ENCODE results near the gene FDPS. TPM values are rescaled to one million over a fixed set of nuclear protein-coding genes. Genes with fewer than 3 reads are reported as not detected.
"Not testable (repeated sequence)": the region's sequence is repeated elsewhere in the genome, so short reads cannot be mapped to it uniquely, and the experiment has no call there.

The FDPS gene
- total RNA-seq, 1 donor from 2014 or later = 361 TPM

GRCh38 chr1:155324717-155325602 lies 16.3 kb downstream of the FDPS start:
- intact Hi-C loops (cut with micrococcal nuclease) = loop anchor here (1.0 to 5.0 kb wide), 2 partner anchors 52 to 133 kb away; partner anchors contain the start of gene CLK2
- Mint-ChIP-seq H3K4me3 (ENCODE audit: low read depth) (peak overlapping the region; percentile 81), H3K9me3 (no peaks in the 10 kb centered on the region), H3K27ac (no peak overlapping the region), H3K36me3 (ENCODE audit: low read depth) (peaks cover 18% of the 10 kb centered on the region), H3K27me3 (ENCODE audit: low read depth) (no peaks in the 10 kb centered on the region), H3K4me1 (ENCODE audit: low read depth) (peaks cover 25% of the 10 kb centered on the region)
- no peak for DNase-seq (ENCODE audit: low spot score)

DNA sequence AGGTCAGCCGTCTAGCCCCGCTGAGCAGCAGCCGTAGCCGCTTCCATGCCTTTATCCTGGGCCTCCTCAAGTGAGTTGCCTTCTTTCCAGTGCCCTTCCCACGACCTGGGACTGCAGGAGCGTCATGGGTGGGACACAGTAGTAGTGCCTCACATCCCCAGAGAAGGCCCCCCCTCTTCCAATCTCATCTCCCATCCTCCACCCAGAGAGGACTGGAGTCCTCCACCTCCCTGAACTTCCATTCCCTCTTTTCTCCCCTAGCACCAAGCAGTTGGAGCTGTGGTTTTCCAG lies 16.9 kb downstream of the FDPS start:
- Mint-ChIP-seq H3K4me3 (ENCODE audit: low read depth) (peak overlapping the region; percentile 81), H3K9me3 (no peaks in the 10 kb centered on the region), H3K4me1 (ENCODE audit: low read depth) (peaks cover 19% of the 10 kb centered on the region), H3K27me3 (ENCODE audit: low read depth) (no peaks in the 10 kb centered on the region), H3K36me3 (ENCODE audit: low read depth) (peaks cover 16% of the 10 kb centered on the region), H3K27ac (no peak overlapping the region)
- intact Hi-C loops (cut with micrococcal nuclease) = no loop called here
- DNase-seq (ENCODE audit: low spot score) = no peak

DNA sequence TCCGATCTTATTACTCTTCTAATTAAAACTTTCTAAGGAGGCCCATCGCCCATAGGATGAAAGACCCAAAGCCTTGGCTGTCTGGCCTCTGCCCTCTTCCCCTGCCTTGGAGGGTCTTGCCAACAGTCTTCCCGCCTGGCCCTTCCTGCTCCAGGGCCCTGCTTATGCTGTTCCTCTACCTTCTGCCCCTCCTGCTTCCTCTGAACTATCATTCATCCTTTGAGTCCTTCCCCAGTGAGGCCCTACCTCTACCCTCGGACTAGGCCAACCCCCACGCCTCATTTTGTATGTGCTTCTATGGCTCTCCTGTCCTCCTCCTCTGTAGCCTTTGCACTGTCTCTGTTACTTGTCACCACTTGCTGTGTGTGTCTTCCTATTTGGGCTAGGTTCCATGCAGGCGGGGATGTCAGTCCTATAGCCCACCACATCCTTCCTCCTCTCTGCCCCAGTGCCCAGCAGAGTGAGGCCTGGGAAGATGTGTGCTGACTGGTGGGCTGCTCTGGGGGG lies 17.4 kb downstream of the FDPS start:
- Mint-ChIP-seq H3K4me3 (ENCODE audit: low read depth) (peak overlapping the region; percentile 68), H3K36me3 (ENCODE audit: low read depth) (peaks cover 17% of the 10 kb centered on the region), H3K27ac (peak overlapping the region; percentile 37), H3K27me3 (ENCODE audit: low read depth) (no peaks in the 10 kb centered on the region), H3K9me3 (no peaks in the 10 kb centered on the region), H3K4me1 (ENCODE audit: low read depth) (peaks cover 16% of the 10 kb centered on the region)
- intact Hi-C loops (cut with micrococcal nuclease) = no loop called here
- DNase-seq (ENCODE audit: low spot score) = no peak

DNA sequence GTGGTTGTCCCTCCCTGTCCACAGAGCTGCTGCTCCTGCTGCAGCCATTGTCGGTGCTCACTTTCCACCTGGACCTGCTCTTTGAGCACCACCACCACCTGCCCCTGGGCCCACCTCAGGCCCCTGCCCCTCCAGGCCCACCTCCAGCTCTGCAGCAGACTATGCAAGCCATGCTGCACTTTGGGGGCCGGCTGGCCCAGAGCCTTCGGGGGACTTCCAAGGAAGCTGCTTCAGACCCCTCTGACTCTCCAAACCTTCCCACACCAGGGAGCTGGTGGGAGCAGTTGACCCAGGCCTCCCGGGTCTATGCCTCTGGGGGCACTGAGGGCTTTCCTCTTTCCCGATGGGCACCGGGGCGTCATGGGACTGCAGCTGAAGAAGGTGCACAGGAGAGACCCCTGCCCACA lies 18.0 kb downstream of the FDPS start:
- intact Hi-C loops (cut with micrococcal nuclease) = no loop called here
- H3K4me1 Mint-ChIP-seq (ENCODE audit: low read depth) = peaks cover 14% of the 10 kb centered on the region
- no peak for DNase-seq (ENCODE audit: low spot score)
- peaks cover 22% of the 10 kb centered on the region for H3K36me3 Mint-ChIP-seq (ENCODE audit: low read depth)
- H3K27me3 Mint-ChIP-seq (ENCODE audit: low read depth) = no peaks in the 10 kb centered on the region
- H3K9me3 Mint-ChIP-seq = no peaks in the 10 kb centered on the region
- H3K27ac Mint-ChIP-seq = no peak overlapping the region
- H3K4me3 Mint-ChIP-seq (ENCODE audit: low read depth) = no peak overlapping the region

DNA sequence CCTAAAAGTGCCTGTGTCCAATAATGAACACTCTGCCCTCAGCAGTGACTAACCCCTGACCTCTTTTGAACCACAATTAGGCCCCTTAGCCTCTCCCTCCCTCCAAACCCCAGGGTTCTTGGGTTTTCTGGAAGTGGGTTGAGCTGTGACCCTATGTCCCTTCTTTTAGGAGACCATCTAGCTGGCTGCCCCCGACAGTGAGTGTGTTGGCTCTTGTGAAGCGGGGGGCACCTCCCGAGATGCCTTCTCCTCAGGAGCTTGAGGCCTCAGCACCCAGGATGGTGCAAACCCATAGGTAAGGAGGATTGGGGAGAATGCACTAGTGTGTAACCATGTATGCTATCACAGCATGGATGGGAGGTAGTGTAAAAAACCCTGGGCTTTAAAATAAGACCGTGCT lies 19.3 kb downstream of the FDPS start:
- Mint-ChIP-seq H3K4me1 (ENCODE audit: low read depth) (peaks cover 6% of the 10 kb centered on the region), H3K27ac (no peak overlapping the region), H3K9me3 (no peaks in the 10 kb centered on the region), H3K27me3 (ENCODE audit: low read depth) (no peaks in the 10 kb centered on the region), H3K36me3 (ENCODE audit: low read depth) (peaks cover 23% of the 10 kb centered on the region), H3K4me3 (ENCODE audit: low read depth) (no peak overlapping the region)
- intact Hi-C loops (cut with micrococcal nuclease) = no loop called here
- DNase-seq (ENCODE audit: low spot score) = no peak

GRCh38 chr1:155328856-155329255 lies 20.2 kb downstream of the FDPS start:
- H3K36me3 Mint-ChIP-seq (ENCODE audit: low read depth) = peaks cover 28% of the 10 kb centered on the region
- intact Hi-C loops (cut with micrococcal nuclease); H3K27me3 Mint-ChIP-seq (ENCODE audit: low read depth); H3K4me1 Mint-ChIP-seq (ENCODE audit: low read depth); H3K4me3 Mint-ChIP-seq (ENCODE audit: low read depth); DNase-seq (ENCODE audit: low spot score); H3K9me3 Mint-ChIP-seq; H3K27ac Mint-ChIP-seq: not testable (repeated sequence)

DNA sequence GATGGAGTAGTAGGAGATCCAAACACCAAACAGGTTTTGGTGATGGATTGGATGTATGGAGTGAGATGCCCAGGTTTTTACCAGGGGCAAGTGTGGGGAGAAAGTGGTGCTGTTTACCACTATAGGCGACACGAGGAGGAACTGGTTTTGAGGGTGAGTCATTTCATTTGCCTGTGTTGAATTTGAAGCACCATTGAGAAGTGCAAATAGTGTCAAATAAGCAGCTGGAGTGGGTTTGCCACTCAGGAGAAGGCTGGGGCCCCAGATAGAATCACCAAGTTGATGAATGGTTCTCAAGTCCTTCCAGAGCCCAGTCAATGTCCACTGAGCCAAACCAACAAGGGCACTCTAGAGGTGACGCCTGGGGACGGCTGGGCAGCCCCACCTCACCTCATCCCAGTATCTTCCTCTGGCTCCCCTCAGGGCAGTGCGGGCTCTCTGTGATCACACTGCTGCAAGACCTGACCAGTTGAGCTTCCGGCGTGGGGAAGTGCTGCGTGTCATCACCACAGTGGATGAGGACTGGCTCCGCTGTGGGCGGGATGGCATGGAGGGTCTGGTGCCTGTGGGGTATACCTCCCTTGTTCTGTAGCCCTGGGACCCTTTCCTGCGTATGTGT lies 21.4 kb downstream of the FDPS start:
- Mint-ChIP-seq H3K36me3 (ENCODE audit: low read depth) (peaks cover 33% of the 10 kb centered on the region), H3K9me3 (no peaks in the 10 kb centered on the region), H3K27me3 (ENCODE audit: low read depth) (no peaks in the 10 kb centered on the region), H3K27ac (no peak overlapping the region), H3K4me1 (ENCODE audit: low read depth) (peaks cover 6% of the 10 kb centered on the region), H3K4me3 (ENCODE audit: low read depth) (no peak overlapping the region)
- intact Hi-C loops (cut with micrococcal nuclease) = no loop called here
- no peak for DNase-seq (ENCODE audit: low spot score)

GRCh38 chr1:155334962-155335361 lies 26.3 kb downstream of the FDPS start:
- Mint-ChIP-seq H3K4me3 (ENCODE audit: low read depth) (no peak overlapping the region), H3K27me3 (ENCODE audit: low read depth) (no peaks in the 10 kb centered on the region), H3K27ac (no peak overlapping the region), H3K4me1 (ENCODE audit: low read depth) (no peaks in the 10 kb centered on the region), H3K9me3 (no peaks in the 10 kb centered on the region), H3K36me3 (ENCODE audit: low read depth) (peaks cover 57% of the 10 kb centered on the region)
- intact Hi-C loops (cut with micrococcal nuclease) = no loop called here
- no peak for DNase-seq (ENCODE audit: low spot score)

DNA sequence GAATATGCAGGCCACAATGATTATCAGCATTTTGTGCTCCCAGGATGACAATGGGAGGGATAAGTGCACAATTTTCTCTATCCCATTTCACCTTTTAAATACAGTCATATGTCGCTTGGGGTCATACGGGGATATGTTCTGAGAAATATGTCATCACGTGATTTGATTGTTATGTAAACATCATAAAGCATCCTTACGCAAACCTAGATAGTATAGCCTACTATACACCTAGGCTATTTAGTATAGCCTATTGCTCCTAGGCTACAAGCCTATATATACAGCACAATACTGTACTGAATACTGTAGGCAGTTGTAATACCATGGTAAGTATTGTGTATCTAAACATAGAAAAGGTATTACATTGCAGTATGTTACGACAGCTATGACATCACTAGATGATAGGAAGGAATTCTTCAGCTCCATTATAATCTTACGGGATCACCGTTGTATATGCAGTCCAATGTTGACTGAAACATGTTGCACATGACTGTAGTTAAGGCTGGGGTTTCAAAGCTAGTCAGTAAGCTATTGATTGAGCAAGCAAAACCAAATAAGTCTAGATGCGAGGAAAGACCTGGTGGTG lies 30.9 kb downstream of the FDPS start:
- H3K27ac Mint-ChIP-seq = no peak overlapping the region
- H3K4me1 Mint-ChIP-seq (ENCODE audit: low read depth) = no peaks in the 10 kb centered on the region
- no peaks in the 10 kb centered on the region for H3K9me3 Mint-ChIP-seq
- H3K4me3 Mint-ChIP-seq (ENCODE audit: low read depth) = no peak overlapping the region
- H3K27me3 Mint-ChIP-seq (ENCODE audit: low read depth) = no peaks in the 10 kb centered on the region
- H3K36me3 Mint-ChIP-seq (ENCODE audit: low read depth) = peaks cover 74% of the 10 kb centered on the region
- intact Hi-C loops (cut with micrococcal nuclease) = no loop called here
- no peak for DNase-seq (ENCODE audit: low spot score)

DNA sequence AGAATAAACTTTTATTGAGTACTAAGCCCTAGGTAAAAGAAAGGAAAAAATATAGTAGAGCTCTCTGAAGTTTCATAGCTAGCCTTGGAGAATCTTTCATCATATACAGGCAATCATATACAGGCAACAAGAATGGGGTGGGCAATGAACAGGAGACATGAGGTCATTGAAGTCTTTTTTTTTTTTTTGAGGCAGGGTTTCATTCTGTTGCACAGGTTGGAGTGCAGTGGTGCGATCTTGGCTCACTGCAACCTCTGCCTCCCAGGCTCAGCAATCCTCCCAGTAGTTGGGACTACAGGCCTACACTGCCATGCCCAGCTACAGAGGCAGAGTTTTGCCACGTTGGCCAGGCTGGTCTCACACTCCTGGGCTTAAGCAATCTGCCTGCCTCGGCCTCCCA lies 34.2 kb downstream of the FDPS start:
- Mint-ChIP-seq H3K4me1 (ENCODE audit: low read depth) (no peaks in the 10 kb centered on the region), H3K9me3 (no peaks in the 10 kb centered on the region), H3K36me3 (ENCODE audit: low read depth) (peaks cover 73% of the 10 kb centered on the region), H3K4me3 (ENCODE audit: low read depth) (no peak overlapping the region), H3K27ac (no peak overlapping the region), H3K27me3 (ENCODE audit: low read depth) (no peaks in the 10 kb centered on the region)
- intact Hi-C loops (cut with micrococcal nuclease) = no loop called here
- DNase-seq (ENCODE audit: low spot score) = no peak

GRCh38 chr1:155352631-155353030 lies 44.0 kb downstream of the FDPS start:
- peaks cover 66% of the 10 kb centered on the region for H3K36me3 Mint-ChIP-seq (ENCODE audit: low read depth)

GRCh38 chr1:155360051-155360450 lies 51.4 kb downstream of the FDPS start:
- no peaks in the 10 kb centered on the region for H3K27me3 Mint-ChIP-seq (ENCODE audit: low read depth)
- intact Hi-C loops (cut with micrococcal nuclease) = no loop called here
- H3K36me3 Mint-ChIP-seq (ENCODE audit: low read depth) = peaks cover 36% of the 10 kb centered on the region
- H3K4me3 Mint-ChIP-seq (ENCODE audit: low read depth) = no peak overlapping the region
- no peaks in the 10 kb centered on the region for H3K4me1 Mint-ChIP-seq (ENCODE audit: low read depth)
- no peak overlapping the region for H3K27ac Mint-ChIP-seq
- no peaks in the 10 kb centered on the region for H3K9me3 Mint-ChIP-seq
- DNase-seq (ENCODE audit: low spot score) = no peak

More at GRCh38 chr1:155352631-155353030, 44.0 kb downstream of the FDPS start:
- no peaks in the 10 kb centered on the region for H3K27me3 Mint-ChIP-seq (ENCODE audit: low read depth)
- no peaks in the 10 kb centered on the region for H3K4me1 Mint-ChIP-seq (ENCODE audit: low read depth)
- intact Hi-C loops (cut with micrococcal nuclease) = no loop called here
- no peaks in the 10 kb centered on the region for H3K9me3 Mint-ChIP-seq
- no peak for DNase-seq (ENCODE audit: low spot score)
- H3K4me3 Mint-ChIP-seq (ENCODE audit: low read depth) = no peak overlapping the region
- no peak overlapping the region for H3K27ac Mint-ChIP-seq
